Right renal pelvis (tissue), 4 donors: ENCODE results near the gene OR2W3. TPM values are rescaled to one million over a fixed set of nuclear protein-coding genes. Genes with fewer than 3 reads are reported as not detected.

Experiments
- DNase-seq, 4 donors: peaks; one replicate each; pipeline ENCODE4 v3.0.0-alpha.2; 2013; ENCODE audit warnings: low read depth in 4 of 4, low spot score in 3 of 4, missing footprints in 1 of 4
- polyA plus RNA-seq, 4 donors: library from polyadenylated mRNA; unstranded; fragments of 120-200 nt; gene quantifications; one replicate each; pipeline ENCODE4 v1.2.1, GENCODE V29; 2013; ENCODE audit not compliant: insufficient read length in 4 of 4

OR2W3 gene
- under 1 TPM in 3 of 4 donors, not detected in 1; 0.33 to 0.38 (median 0.36) TPM for polyA plus RNA-seq

GRCh38 chr1:247895163-247895637, at the start of gene OR2W3:
Gene OR2W3 (plus strand): TSS chr1:247895587. CDS start chr1:247895587, 0 bp downstream.
- no peak for DNase-seq

GRCh38 chr1:247845693-247846017, 49.7 kb upstream of the OR2W3 start:
- DNase-seq: no peak

- DNase-seq: no peak
Measured at GRCh38 chr1:247848346-247848745, 47.0 kb upstream of the OR2W3 start.

GRCh38 chr1:247849616-247850015, 45.8 kb upstream of the OR2W3 start:
- no peak for DNase-seq

- DNase-seq: no peak
Measured at GRCh38 chr1:247854899-247855545, 40.4 kb upstream of the OR2W3 start.

GRCh38 chr1:247855911-247856310, 39.5 kb upstream of the OR2W3 start:
- no peak for DNase-seq

- no peak for DNase-seq
Measured at GRCh38 chr1:247857069-247857984, 38.1 kb upstream of the OR2W3 start, which contains the start of gene TRIM58. Gene TRIM58 (plus strand): TSS chr1:247857187. CDS start chr1:247857247, 60 bp downstream.

GRCh38 chr1:247857985-247858619, 37.3 kb upstream of the OR2W3 start:
- DNase-seq: no peak

- no peak for DNase-seq
Measured at GRCh38 chr1:247862756-247863155, 32.6 kb upstream of the OR2W3 start.

GRCh38 chr1:247864644-247865043, 30.7 kb upstream of the OR2W3 start:
- no peak for DNase-seq

GRCh38 chr1:247865416-247865815, 30.0 kb upstream of the OR2W3 start:
- DNase-seq: no peak

- no peak for DNase-seq
Measured at GRCh38 chr1:247883346-247883745, 12.0 kb upstream of the OR2W3 start.

- no peak for DNase-seq
Measured at GRCh38 chr1:247884797-247885413, 10.5 kb upstream of the OR2W3 start.

- DNase-seq: no peak
Measured at GRCh38 chr1:247895976-247896375, 589 bp downstream of the OR2W3 start.

- DNase-seq: no peak
Measured at GRCh38 chr1:247904122-247904521, 8.7 kb downstream of the OR2W3 start.

- no peak for DNase-seq
Measured at GRCh38 chr1:247905181-247905580, 9.8 kb downstream of the OR2W3 start.

GRCh38 chr1:247905910-247906503, 10.6 kb downstream of the OR2W3 start:
- DNase-seq: no peak

GRCh38 chr1:247906504-247907047, 11.2 kb downstream of the OR2W3 start:
- no peak for DNase-seq

GRCh38 chr1:247908766-247909165, 13.4 kb downstream of the OR2W3 start:
- no peak for DNase-seq

GRCh38 chr1:247913786-247914185, 18.4 kb downstream of the OR2W3 start:
- DNase-seq: no peak
